ENCODE measurements around the gene NUDT8.

The NUDT8 gene

DNA sequence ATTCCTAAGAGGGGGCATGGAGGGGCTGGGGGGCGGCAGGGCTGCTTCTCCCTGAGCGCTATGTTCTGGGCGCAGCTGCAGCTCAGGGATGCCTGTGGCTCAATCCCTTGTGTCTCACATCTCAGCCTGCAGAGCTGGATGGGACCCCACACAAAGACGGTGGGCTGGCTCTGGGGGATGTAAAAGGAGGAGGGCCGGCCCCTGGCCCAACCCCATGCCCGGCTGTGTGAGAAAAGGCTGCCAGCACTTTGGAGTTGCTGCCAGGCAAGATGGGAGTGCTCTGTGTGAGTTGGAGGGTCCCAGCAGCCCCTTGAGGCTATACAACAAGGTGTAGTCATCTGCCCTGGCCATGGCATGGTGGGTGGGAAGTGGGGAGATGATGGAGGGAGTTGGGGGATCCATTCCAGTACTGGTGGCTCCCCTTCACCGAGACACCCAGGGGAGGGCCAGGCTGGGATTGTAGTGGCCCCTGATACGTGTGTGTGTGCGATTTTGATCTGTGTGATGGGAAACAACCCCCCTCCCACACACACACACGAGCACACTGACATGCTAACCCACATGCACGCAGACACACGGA lies 11.1 kb upstream of the NUDT8 start (continued):
- TF ChIP-seq, protein P1, sequence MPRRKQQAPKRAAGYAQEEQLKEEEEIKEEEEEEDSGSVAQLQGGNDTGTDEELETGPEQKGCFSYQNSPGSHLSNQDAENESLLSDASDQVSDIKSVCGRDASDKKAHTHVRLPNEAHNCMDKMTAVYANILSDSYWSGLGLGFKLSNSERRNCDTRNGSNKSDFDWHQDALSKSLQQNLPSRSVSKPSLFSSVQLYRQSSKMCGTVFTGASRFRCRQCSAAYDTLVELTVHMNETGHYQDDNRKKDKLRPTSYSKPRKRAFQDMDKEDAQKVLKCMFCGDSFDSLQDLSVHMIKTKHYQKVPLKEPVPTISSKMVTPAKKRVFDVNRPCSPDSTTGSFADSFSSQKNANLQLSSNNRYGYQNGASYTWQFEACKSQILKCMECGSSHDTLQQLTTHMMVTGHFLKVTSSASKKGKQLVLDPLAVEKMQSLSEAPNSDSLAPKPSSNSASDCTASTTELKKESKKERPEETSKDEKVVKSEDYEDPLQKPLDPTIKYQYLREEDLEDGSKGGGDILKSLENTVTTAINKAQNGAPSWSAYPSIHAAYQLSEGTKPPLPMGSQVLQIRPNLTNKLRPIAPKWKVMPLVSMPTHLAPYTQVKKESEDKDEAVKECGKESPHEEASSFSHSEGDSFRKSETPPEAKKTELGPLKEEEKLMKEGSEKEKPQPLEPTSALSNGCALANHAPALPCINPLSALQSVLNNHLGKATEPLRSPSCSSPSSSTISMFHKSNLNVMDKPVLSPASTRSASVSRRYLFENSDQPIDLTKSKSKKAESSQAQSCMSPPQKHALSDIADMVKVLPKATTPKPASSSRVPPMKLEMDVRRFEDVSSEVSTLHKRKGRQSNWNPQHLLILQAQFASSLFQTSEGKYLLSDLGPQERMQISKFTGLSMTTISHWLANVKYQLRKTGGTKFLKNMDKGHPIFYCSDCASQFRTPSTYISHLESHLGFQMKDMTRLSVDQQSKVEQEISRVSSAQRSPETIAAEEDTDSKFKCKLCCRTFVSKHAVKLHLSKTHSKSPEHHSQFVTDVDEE (CRISPR knock-in tag; IDR thresholded peaks at IDR 0.05): no peak
- TF ChIP-seq ESRRG (CRISPR knock-in tag; IDR thresholded peaks at IDR 0.05) (no peak), RARB (CRISPR knock-in tag; IDR thresholded peaks at IDR 0.05) (no peak), ARNTL (CRISPR knock-in tag; IDR thresholded peaks at IDR 0.05; ENCODE audit: borderline replicate concordance, low read depth) (no peak)
- TF ChIP-seq, protein P2, sequence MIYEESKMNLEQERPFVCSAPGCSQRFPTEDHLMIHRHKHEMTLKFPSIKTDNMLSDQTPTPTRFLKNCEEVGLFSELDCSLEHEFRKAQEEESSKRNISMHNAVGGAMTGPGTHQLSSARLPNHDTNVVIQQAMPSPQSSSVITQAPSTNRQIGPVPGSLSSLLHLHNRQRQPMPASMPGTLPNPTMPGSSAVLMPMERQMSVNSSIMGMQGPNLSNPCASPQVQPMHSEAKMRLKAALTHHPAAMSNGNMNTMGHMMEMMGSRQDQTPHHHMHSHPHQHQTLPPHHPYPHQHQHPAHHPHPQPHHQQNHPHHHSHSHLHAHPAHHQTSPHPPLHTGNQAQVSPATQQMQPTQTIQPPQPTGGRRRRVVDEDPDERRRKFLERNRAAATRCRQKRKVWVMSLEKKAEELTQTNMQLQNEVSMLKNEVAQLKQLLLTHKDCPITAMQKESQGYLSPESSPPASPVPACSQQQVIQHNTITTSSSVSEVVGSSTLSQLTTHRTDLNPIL (CRISPR knock-in tag; IDR thresholded peaks at IDR 0.05; ENCODE audit: low read depth): no peak

DNA sequence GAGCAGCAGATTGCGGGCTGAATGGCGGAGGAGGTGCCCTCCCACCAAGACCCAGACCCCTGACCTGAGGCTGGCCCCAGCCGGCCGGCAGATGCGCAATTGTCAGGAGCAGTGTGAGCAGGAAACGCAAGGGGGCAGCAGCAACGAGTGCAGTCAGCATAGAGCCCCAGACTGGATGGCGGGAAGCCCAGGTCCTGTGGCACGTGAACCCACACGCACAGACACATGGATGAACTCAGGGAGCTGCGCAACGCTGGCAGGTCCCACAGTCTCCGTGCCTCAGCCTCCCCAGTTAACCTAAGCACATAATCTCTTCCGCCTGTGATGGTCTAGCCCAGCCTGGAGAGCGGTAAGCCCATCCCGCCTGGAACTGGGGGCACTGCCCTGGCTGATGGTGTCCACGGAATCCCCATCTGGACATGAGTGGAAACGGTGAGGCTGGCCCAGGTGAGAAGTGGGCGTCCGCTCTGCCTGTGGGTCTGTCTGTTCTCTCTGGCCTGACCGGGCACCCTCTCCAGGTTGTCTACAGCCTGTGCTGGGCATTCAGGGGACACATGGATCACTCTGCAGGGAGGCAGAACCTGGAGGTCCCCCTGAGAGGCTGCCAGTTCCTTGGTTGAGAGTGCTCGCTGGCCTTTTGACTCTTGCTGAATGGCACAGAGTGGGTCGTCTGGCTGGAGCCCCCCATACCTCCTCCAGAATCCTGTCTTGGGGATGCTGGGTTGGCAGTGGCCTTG lies 10.5 kb upstream of the NUDT8 start:
- peak; percentile 93 for ATAC-seq
- TF ChIP-seq GLIS3 (CRISPR knock-in tag; IDR thresholded peaks at IDR 0.05): no peak

DNA sequence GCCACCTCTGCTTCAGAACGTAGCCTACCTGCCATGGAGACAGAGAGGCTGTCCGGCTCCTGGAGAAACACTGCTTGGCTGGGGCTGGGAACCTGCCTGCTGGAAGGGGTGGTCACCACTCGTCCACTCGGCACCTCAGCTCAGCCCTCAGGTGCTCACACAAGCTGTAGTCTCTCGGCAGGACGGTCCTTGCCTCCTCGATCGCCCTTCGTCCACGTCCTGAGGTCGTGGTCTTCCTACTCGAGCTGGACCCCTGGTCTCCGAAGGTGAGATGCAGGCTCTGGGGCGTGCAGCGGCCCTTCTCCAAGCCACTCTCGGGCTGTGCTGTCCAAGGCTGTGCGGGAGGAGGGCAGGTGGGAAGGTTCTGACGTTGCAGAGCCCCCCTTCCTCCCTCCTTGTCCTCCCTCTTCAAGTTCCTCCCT lies 9.7 kb upstream of the NUDT8 start, which contains the start of gene TBX10:
Gene TBX10, minus strand, starts transcription at position 326 of the 422 bp plus-strand sequence. Its CDS starts 291 bp downstream, at position 35.
- ATAC-seq: no peak

More for the DNA sequence above, 9.7 kb upstream of the NUDT8 start, which contains the start of gene TBX10:
- no peak for TF ChIP-seq ZFP3 (CRISPR knock-in tag; IDR thresholded peaks at IDR 0.05)
- no peak for TF ChIP-seq OSR1 (CRISPR knock-in tag; IDR thresholded peaks at IDR 0.05)
- no peak for TF ChIP-seq SNAI2 (CRISPR knock-in tag; IDR thresholded peaks at IDR 0.05)
- TF ChIP-seq TCF4 (CRISPR knock-in tag; IDR thresholded peaks at IDR 0.05; ENCODE audit: borderline replicate concordance): no peak
- no peak for TF ChIP-seq GLIS3 (CRISPR knock-in tag; IDR thresholded peaks at IDR 0.05)
- no peak for TF ChIP-seq RARB (CRISPR knock-in tag; IDR thresholded peaks at IDR 0.05)
- TF ChIP-seq BACH2 (CRISPR knock-in tag; IDR thresholded peaks at IDR 0.05; ENCODE audit: borderline replicate concordance): no peak
- no peak for TF ChIP-seq TOX (CRISPR knock-in tag; IDR thresholded peaks at IDR 0.05; ENCODE audit: borderline replicate concordance)
- TF ChIP-seq, protein P1 (CRISPR knock-in tag; IDR thresholded peaks at IDR 0.05): no peak
- TF ChIP-seq ZNF565 (CRISPR knock-in tag; conservative IDR thresholded peaks at IDR 0.05; ENCODE audit: low read depth): no peak
- TF ChIP-seq, protein P3, sequence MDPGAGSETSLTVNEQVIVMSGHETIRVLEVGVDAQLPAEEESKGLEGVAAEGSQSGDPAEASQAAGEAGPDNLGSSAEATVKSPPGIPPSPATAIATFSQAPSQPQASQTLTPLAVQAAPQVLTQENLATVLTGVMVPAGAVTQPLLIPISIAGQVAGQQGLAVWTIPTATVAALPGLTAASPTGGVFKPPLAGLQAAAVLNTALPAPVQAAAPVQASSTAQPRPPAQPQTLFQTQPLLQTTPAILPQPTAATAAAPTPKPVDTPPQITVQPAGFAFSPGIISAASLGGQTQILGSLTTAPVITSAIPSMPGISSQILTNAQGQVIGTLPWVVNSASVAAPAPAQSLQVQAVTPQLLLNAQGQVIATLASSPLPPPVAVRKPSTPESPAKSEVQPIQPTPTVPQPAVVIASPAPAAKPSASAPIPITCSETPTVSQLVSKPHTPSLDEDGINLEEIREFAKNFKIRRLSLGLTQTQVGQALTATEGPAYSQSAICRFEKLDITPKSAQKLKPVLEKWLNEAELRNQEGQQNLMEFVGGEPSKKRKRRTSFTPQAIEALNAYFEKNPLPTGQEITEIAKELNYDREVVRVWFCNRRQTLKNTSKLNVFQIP (CRISPR knock-in tag; IDR thresholded peaks at IDR 0.05; ENCODE audit: borderline replicate concordance, low read depth): no peak
- TF ChIP-seq CSDC2 (CRISPR knock-in tag; IDR thresholded peaks at IDR 0.05): no peak
- TF ChIP-seq ZFP30 (CRISPR knock-in tag; IDR thresholded peaks at IDR 0.05): no peak
- no peak for TF ChIP-seq ARNTL (CRISPR knock-in tag; IDR thresholded peaks at IDR 0.05; ENCODE audit: borderline replicate concordance, low read depth)
- TF ChIP-seq, protein P2 (CRISPR knock-in tag; IDR thresholded peaks at IDR 0.05; ENCODE audit: low read depth): no peak
- TF ChIP-seq ESRRG (CRISPR knock-in tag; IDR thresholded peaks at IDR 0.05): no peak

Measured in SK-N-SH treated with all-trans-retinoic acid at 6 μM for 48 hours (cell line).